NAMALWA (cell line): Measurements from ENCODE around the gene EMILIN1.

ENCODE experiments used
- DNase-seq: peaks from one replicate; pipeline ENCODE4 v3.0.0-alpha.2; 2015; ENCODE audit warnings: low spot score

The EMILIN1 gene

DNA sequence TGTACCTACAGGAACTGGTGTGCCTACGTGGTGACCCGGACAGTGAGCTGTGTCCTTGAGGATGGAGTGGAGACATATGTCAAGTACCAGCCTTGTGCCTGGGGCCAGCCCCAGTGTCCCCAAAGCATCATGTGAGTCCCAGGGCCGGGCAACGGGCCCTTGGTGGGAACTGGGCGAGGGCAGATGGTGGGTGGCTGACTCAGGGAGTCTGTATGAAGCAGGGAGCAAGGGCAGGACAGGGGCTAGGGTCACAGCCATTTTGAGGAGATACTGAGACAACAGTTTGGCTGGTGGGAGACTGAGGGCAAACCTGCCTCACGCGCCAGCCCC lies 1.7 kb downstream of the EMILIN1 start:
- no peak for DNase-seq

DNA sequence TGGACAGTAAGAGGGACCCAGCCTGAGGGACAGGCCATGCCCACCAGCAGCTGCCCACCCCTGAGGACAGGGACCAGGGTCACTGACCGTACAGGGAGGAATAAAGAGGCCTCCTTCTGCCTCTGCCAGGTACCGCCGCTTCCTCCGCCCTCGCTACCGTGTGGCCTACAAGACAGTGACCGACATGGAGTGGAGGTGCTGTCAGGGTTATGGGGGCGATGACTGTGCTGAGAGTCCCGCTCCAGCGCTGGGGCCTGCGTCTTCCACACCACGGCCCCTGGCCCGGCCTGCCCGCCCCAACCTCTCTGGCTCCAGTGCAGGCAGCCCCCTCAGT lies 2.2 kb downstream of the EMILIN1 start:
- no peak for DNase-seq

DNA sequence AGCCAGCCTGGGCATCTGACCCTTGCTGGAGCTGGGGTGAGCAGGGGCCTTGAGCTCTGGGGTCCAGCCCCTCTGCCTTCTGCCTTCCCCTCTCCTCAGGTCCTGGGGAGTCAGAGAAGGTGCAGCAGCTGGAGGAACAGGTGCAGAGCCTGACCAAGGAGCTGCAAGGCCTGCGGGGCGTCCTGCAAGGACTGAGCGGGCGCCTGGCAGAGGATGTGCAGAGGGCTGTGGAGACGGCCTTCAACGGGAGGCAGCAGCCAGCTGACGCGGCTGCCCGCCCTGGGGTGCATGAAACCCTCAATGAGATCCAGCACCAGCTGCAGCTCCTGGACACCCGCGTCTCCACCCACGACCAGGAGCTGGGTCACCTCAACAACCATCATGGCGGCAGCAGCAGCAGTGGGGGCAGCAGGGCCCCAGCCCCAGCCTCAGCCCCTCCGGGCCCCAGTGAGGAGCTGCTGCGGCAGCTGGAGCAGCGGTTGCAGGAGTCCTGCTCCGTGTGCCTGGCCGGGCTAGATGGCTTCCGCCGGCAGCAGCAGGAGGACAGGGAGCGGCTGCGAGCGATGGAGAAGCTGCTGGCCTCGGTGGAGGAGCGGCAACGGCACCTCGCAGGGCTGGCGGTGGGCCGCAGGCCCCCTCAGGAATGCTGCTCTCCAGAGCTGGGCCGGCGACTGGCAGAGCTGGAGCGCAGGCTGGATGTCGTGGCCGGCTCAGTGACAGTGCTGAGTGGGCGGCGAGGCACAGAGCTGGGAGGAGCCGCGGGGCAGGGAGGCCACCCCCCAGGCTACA lies 3.8 kb downstream of the EMILIN1 start:
- no peak for DNase-seq

DNA sequence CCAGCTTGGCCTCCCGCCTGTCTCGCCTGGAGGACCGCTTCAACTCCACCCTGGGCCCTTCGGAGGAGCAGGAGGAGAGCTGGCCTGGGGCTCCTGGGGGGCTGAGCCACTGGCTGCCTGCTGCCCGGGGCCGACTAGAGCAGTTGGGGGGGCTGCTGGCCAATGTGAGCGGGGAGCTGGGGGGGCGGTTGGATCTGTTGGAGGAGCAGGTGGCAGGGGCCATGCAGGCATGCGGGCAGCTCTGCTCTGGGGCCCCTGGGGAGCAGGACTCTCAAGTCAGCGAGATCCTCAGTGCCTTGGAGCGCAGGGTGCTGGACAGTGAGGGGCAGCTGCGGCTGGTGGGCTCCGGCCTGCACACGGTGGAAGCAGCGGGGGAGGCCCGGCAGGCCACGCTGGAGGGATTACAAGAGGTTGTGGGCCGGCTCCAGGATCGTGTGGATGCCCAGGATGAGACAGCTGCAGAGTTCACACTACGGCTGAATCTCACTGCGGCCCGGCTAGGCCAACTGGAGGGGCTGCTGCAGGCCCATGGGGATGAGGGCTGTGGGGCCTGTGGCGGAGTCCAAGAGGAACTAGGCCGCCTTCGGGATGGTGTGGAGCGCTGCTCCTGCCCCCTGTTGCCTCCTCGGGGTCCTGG lies 4.5 kb downstream of the EMILIN1 start:
- no peak for DNase-seq

DNA sequence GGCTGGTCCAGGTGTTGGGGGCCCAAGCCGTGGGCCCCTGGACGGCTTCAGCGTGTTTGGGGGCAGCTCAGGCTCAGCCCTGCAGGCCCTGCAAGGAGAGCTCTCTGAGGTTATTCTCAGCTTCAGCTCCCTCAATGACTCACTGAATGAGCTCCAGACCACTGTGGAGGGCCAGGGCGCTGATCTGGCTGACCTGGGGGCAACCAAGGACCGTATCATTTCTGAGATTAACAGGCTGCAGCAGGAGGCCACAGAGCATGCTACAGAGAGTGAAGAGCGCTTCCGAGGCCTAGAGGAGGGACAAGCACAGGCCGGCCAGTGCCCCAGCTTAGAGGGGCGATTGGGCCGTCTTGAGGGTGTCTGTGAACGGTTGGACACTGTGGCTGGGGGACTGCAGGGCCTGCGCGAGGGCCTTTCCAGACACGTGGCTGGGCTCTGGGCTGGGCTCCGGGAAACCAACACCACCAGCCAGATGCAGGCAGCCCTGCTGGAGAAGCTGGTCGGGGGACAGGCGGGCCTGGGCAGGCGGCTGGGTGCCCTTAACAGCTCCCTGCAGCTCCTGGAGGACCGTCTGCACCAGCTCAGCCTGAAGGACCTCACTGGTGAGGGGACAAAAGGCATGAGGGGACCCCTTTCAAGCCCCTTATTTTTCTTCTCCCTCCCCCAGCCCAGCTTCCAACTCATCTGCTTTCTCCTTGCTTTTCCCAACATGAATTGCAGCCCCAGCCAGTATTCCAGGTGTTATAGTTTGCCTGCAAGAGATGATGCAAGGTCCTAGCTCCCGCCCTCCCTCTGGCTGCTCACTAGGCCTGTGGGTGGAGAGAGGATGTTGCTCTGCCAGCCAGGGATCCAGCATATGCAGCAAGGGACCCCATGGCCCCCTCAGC lies 5.2 kb downstream of the EMILIN1 start:
- no peak for DNase-seq

DNA sequence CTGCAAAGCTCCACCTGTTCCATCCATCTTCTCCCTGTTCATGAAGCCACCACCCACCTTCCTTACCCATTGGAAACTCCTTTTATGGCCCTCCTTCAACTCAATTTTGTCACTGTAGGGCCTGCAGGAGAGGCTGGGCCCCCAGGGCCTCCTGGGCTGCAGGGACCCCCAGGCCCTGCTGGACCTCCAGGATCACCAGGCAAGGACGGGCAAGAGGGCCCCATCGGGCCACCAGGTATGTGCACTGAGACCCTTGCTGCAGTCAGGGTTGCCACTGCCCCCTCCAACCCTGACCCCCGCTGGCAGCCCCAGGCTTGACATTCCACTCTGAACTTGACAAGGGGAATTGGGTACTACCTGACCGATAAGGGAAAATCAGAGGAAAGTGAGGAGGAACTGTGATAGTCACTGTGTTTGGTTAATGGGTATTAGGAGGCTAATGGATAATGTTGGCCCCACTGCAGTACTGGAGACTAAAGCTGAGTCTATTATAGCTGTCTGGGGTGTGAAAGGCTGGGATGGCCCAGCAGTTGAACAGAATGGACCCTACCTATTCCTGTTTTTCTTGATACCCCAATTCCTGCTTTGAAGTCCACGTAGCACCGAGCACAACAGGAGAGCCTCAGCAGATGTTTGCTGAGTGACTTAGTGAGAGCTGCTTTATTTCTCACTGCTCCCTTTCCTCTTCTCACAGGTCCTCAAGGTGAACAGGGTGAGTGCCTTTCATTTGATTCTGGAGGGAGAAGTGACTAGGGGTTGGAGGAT lies 6.1 kb downstream of the EMILIN1 start:
- DNase-seq: no peak

DNA sequence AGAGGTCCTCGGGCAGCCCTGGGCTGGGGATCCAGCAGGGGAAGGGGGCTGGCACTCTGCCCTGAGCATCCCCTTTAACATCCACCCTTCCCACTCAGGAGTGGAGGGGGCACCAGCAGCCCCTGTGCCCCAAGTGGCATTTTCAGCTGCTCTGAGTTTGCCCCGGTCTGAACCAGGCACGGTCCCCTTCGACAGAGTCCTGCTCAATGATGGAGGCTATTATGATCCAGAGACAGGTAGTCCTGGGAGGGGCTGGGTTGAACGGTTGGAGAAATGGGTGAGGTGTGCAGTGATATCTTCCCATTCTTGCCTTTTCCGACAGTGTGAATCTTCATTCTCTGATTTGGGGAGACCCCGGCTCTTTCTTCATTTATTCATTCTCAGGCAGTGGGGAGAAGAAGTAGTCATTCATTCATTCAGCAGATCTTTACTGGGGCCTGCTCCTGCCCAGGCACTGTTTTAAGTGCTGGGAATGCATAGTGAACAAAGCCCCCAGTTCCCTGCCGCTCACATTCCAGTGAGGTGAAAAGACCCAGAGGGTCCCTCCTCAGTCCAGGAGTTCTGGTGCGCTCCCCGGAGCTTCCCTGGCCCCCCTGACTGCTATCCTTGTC lies 6.8 kb downstream of the EMILIN1 start:
- DNase-seq: no peak

DNA sequence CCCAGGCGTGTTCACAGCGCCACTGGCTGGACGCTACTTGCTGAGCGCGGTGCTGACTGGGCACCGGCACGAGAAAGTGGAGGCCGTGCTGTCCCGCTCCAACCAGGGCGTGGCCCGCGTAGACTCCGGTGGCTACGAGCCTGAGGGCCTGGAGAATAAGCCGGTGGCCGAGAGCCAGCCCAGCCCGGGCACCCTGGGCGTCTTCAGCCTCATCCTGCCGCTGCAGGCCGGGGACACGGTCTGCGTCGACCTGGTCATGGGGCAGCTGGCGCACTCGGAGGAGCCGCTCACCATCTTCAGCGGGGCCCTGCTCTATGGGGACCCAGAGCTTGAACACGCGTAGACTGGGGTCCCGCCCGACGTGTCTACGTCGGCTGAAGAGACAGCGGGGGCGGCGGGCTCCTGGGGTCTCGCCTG lies 7.3 kb downstream of the EMILIN1 start:
- no peak for DNase-seq

DNA sequence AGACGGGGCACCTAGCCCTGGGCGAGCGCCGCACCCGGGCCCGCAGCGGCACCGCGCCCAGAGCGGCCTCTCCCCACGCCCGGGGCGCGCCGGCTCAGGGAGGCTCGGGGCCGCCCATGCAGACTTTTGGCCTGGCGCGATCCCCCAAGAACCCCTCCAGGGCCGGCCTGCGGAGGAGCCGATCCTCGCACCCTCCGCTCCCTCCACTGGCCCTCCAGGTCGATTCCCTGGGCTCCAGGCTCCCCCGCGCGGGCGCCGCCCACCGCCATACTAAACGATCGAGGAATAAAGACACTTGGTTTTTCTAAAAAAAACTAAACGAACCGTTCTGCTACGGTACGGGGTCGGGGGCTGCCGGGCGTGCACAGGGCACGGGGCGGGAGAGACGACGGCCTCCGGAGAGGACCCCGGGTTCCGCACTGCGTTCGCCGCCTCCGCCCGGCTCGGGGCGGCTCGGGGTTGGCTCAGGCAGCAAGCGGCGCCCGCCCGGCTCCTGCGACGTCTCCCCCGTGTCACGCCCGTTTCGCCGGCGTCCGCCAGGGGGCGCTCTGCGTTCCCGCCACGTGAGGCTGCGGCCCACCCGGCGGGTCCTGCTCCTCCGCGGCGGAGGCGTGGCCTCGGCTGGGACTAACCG lies 7.8 kb downstream of the EMILIN1 start:
- no peak for DNase-seq

DNA sequence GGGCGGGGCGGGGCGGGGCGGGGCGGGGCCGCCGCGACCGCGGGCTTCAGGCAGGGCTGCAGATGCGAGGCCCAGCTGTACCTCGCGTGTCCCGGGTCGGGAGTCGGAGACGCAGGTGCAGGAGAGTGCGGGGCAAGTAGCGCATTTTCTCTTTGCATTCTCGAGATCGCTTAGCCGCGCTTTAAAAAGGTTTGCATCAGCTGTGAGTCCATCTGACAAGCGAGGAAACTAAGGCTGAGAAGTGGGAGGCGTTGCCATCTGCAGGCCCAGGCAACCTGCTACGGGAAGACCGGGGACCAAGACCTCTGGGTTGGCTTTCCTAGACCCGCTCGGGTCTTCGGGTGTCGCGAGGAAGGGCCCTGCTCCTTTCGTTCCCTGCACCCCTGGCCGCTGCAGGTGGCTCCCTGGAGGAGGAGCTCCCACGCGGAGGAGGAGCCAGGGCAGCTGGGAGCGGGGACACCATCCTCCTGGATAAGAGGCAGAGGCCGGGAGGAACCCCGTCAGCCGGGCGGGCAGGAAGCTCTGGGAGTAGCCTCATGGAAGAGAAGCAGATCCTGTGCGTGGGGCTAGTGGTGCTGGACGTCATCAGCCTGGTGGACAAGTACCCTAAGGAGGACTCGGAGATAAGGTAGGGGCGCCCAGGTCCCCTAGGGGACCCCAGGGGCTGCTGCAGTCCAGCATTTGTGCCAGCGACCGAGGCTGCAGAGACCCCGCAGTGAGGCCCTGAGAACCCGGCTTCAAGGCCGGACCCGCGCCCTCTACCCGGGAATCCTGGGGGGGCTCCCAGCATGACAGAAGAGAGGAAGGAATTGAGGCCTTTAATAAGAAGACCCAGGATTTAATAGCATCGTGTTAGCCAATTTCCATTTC lies 8.5 kb downstream of the EMILIN1 start, which contains the start of gene KHK:
Gene KHK (plus strand): TSS at position 49 of the 870 bp plus-strand sequence. CDS start 488 bp downstream, at position 537.
- peak; percentile 97 for DNase-seq

DNA sequence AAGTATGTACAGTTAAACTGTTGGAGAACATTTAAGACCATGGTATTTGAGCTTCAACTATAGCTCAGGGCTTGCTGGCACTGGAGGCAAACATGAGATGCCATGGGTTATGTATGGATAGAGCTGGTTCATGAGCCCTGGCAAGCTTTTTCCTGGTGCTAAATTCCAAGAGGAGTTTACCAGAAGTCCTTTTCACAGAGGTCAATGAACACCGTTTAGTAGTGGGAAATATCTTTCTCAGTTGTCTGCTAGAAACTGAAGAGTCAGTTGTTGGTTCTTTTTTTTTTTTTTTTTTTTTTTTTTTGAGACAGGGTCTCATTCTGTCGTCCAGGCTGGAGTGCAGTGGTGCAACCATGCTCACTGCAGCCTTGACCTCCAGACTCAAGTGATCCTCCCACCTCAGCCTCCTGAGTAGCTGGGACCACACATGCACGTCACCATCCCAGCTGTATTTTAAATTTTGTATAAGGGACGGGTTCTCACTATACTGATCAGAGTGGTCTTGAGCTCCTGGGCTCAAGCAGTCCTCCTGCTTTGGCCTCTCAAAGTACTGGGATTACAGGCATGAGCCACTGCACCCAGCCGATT lies 9.5 kb downstream of the EMILIN1 start:
- no peak for DNase-seq

DNA sequence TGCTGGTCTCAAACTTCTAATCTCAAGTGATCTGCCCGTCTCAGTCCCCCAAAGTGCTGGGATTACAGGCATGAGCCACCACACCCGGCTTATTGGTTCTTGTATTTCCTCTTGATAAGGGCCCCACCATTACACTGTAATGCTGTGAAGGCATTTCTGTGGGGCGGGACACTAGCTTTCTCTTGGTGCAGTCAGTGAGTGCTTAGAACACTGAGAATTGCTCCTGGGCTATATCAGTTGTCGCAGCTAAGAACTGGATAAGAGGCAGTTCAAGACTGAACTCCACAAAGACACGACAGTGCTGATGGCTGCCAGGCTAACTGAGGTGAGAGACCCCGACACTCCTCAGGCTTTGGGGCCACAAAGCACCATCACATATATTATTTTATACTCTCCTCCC lies 10.2 kb downstream of the EMILIN1 start:
- no peak for DNase-seq

DNA sequence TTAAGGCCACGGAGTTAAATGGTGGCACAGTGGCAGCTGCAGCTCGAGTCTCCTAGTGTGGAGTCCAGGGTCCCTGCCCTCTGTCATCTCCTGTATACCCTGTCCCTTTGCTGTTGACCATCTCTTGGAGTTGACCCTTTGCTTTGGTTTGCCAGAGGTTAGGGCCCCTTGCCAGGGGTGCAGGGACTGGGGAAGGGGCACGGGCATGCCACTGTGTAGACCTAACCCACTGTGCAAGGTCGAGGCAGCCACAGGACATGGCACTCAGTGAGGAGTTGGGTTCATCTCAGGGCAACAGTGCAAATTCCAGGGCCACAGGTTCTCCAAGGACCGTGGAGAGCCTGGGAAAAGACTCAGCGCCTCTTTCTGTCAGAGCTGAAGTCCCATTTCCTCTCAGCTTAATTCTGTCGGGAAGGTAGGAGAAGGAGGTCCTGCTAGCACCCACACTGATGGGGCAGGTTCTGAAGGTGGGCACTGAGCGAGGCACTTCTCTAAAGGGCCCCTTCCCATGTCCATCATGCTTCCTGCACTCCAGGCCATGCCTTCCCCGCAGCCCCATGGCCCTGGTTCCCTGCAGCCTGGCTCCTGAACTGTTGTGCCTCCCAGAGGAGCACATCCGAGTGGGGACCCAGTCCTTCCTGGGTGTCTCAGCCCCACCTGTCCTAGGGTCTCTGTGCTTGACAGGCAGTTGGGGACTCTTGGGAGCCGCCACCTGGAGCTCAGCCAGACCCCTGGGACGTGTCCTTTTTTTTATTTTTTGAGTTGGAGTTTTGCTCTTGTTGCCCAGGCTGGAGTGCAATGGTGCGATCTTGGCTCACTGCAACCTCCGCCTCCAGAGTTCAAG lies 10.9 kb downstream of the EMILIN1 start:
- DNase-seq: no peak

DNA sequence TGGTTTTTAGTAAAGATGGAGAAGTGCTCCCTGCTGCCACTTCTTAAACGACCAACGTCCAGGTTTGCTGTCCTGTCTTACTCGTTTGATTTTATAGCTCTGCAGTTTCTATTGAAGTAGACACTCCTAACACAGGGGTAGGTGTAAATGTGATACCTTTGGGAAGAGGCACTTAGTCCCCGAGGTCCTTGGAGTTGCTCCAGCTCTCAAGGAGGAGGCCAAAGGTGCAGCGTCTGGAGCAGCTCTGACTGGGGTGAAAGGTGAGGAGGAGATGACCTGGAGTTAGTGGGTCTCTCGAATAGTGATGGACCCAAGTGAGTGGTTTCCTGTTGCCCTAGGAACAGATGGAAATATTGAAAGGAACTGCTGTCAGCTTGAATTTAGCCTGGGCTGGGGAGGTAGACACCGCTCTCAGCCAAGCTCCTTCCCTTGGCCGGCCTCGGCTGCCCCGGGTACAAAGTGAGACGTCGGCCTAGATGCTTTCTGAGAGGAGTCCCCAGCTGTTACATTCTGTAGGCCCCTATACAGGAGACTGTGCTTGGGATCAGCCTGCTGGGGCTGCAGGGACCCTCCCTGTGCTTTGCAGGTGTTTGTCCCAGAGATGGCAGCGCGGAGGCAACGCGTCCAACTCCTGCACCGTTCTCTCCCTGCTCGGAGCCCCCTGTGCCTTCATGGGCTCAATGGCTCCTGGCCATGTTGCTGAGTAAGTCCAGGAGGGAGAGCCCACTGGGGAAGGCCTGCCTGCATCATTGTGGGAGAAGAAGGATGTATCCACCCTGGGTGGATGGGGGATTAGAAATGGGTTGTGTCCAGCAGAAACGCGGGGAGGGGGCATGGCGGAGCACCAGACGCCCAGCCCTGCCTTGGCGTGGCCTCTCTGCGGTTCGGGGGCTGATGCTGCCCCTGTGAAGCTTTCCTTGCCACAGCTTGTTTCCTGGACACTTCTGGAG lies 13.6 kb downstream of the EMILIN1 start:
- DNase-seq: no peak

DNA sequence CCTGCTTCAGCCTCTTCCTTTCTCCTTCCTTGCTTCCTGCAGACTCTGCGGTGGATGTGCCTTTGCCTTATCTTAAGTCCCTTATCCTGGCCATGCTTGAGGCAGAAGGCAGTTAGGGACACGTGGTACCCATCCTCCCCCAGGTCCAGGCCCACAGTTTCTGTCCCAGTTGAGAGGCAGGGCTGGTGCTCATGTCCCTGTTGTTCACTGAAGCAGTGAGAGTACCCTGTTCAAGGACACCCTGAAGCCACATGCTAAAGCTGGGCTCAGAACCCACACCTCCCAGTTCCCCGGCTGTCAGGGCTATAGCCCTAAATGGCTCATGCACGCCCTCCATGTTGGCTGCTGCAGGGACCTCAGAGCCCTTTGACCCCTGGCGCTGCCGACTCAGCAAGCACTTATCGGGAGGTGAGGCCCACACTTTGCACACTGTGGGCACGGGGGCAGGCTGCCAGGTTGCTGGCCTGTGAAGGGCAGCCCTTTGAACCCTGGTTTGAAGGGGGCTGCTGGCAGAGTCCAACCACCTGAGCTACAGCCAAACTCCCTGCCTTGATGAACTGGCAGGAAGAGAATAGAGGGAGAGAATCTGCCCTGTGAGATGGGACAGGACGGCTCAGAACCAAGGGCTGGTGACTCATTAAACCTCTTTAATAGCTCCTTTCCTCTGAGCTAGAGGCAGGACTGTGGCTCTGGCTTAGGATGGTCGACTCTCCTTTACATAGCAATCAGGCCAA lies 14.4 kb downstream of the EMILIN1 start:
- no peak for DNase-seq

DNA sequence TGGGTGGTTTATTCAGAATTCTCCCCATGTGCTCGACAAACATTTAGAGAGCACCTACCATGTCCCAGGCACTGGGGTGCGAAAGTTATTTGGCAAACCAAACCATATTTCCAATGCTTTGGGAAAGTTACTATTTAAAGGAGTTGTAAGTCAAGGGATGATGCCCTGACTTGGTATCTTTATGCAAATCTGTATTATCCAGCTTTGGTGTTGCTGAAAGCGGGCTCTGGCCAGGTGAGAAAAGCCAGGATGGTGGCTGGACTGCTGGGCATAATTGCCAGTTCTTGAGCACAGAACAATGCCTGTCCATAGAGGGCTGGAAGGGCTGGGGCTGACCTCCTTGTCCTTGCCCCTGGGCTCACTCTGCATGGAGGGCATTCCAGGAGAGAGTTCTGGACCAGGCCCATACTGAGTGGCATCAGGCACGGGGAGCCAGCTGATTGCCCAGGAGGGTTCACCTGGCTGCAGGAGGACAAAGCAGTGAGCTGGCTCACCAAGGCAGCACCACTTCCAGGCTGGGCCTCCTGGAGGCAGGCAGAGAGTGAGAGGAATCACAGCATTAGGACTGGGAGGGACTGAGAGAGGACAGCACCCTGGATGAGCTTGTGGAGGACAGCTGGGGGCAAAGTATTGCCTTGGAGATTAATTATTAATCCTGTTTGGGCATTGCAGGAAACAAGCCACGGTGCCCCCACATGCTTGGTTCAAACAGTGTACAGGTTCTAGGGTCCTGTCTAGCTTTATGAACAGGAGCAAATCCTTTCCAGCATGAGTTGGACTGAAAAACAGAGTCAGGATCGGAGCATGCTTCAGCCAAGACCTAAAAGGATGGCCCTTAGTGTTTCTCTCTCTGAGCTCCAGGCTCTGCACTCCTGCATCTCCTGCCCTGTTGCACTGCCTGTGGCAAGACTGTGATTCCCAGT lies 15.3 kb downstream of the EMILIN1 start:
- DNase-seq: no peak
